VCaP (cell line): ENCODE measurements around the gene LPO.

Source experiments
- H3K27ac ChIP-seq: fragments of 450-650 bp; 2 replicates; pipeline ENCODE4 v1.5.1; 2017
- CTCF ChIP-seq: fragments of 450-650 bp; conservative IDR thresholded peaks from 2 replicates; pipeline ENCODE4 v1.5.1; 2017; ENCODE audit warnings: mild to moderate bottlenecking, moderate library complexity

The LPO gene

GRCh38 chr17:58200024-58200633, 38.3 kb upstream of the LPO start:
- H3K27ac ChIP-seq: no peak overlapping the region
- peak; percentile 53 for TF ChIP-seq CTCF

GRCh38 chr17:58202859-58203258, 35.5 kb upstream of the LPO start:
- TF ChIP-seq CTCF: no peak
- H3K27ac ChIP-seq: no peak overlapping the region

GRCh38 chr17:58204796-58205195, 33.6 kb upstream of the LPO start:
- no peak for TF ChIP-seq CTCF

GRCh38 chr17:58205936-58206335, 32.4 kb upstream of the LPO start:
- no peak for TF ChIP-seq CTCF
- no peak overlapping the region for H3K27ac ChIP-seq

More at GRCh38 chr17:58204796-58205195, 33.6 kb upstream of the LPO start:
- H3K27ac ChIP-seq: no peak overlapping the region

GRCh38 chr17:58207451-58207850, 30.9 kb upstream of the LPO start:
- TF ChIP-seq CTCF: no peak
- H3K27ac ChIP-seq: no peak overlapping the region

GRCh38 chr17:58208344-58208743, 30.0 kb upstream of the LPO start:
- H3K27ac ChIP-seq: no peak overlapping the region
- no peak for TF ChIP-seq CTCF

GRCh38 chr17:58210922-58211321, 27.5 kb upstream of the LPO start:
- peak; percentile 3; the same call in 1 of the 2 replicates for TF ChIP-seq CTCF
- H3K27ac ChIP-seq: no peak overlapping the region
